ENCODE results near the gene RTL9. TPM values are rescaled to one million over a fixed set of nuclear protein-coding genes. Genes with fewer than 3 reads are reported as not detected.

RTL9 gene
- total and polyA plus RNA-seq, 2 donors (not counting 3 experiments of a cell fraction or from before 2014, with no cell fraction given), result not detected

DNA sequence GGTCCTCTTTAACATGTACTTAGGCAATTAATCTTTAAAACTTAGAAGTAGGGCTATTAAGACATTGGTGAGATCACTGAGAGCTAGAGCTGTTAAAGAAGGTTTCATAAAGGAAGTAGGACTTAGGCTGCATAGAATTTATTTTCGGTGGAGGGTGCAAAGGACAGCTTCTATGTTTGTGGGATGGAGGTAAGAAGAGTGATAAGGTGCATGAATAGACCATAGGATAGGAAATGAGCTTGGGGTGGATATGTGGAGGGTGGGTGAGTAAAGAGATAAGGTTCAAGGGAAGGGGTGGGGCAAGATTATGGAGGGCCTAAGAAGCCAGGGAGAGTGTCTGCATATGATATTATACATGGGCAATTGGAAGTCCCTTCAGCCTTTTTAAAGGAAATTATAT lies 15.9 kb downstream of the RTL9 start:
- Histone ChIP-seq H3K27me3 (ENCODE audit: control insufficient read depth in 2 of 2, insufficient read depth in 2 of 2, low read length in 2 of 2) (no peaks in the 10 kb centered on the region), H3K79me2 (ENCODE audit: control insufficient read depth, insufficient read depth, low read length) (no peaks in the 10 kb centered on the region), H4K20me1 (replicated peaks; ENCODE audit: control insufficient read depth, extremely low read depth, insufficient read depth, low read length) (no peaks in the 10 kb centered on the region), H2AFZ (ENCODE audit: low read depth, low read length) (no peak overlapping the region), H3K27ac (ENCODE audit: insufficient read depth, low read depth, low read length) (no peak overlapping the region), H3K36me3 (ENCODE audit: control insufficient read depth in 2 of 2, extremely low read depth in 1 of 2, insufficient read depth in 2 of 2, low read length in 2 of 2) (no peaks in the 10 kb centered on the region), H3K9ac (replicated peaks; ENCODE audit: extremely low read depth, insufficient read depth, low read length) (no peak overlapping the region), H3K9me3 (replicated peaks; ENCODE audit: control insufficient read depth, insufficient read depth, low read length) (no peaks in the 10 kb centered on the region), H3K4me2 (ENCODE audit: insufficient read depth, low read length) (no peak overlapping the region), H3K9me1 (replicated peaks; ENCODE audit: control insufficient read depth, extremely low read depth, insufficient read depth, low read length) (no peaks in the 10 kb centered on the region), H3K4me1 (ENCODE audit: control insufficient read depth, extremely low read depth, insufficient read depth, low read length) (no peaks in the 10 kb centered on the region), H3K4me3 (replicated peaks in 1 of 3; ENCODE audit: insufficient read depth in 1 of 3, low read depth in 1 of 3, low read length in 3 of 3) (no peak overlapping the region)
- BruUV-seq (replicated peaks), result no TSS peak
- FAIRE-seq (no peak), DNase-seq (ENCODE audit: low read depth, low spot score) (no peak)
- no peak for TF ChIP-seq POLR2AphosphoS5 (IDR thresholded peaks at IDR 0.05; ENCODE audit: insufficient read depth, low read depth, low read length)
- TF ChIP-seq, protein P1, sequence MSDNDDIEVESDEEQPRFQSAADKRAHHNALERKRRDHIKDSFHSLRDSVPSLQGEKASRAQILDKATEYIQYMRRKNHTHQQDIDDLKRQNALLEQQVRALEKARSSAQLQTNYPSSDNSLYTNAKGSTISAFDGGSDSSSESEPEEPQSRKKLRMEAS (IDR thresholded peaks at IDR 0.05; ENCODE audit: insufficient read depth, insufficient read length), result no peak
- no peak for TF ChIP-seq MYC (IDR thresholded peaks at IDR 0.05; ENCODE audit: low read depth, low read length)
- TF ChIP-seq POLR2A (IDR thresholded peaks at IDR 0.05; ENCODE audit: low read depth, low read length), result no peak
- TF ChIP-seq, protein P2, sequence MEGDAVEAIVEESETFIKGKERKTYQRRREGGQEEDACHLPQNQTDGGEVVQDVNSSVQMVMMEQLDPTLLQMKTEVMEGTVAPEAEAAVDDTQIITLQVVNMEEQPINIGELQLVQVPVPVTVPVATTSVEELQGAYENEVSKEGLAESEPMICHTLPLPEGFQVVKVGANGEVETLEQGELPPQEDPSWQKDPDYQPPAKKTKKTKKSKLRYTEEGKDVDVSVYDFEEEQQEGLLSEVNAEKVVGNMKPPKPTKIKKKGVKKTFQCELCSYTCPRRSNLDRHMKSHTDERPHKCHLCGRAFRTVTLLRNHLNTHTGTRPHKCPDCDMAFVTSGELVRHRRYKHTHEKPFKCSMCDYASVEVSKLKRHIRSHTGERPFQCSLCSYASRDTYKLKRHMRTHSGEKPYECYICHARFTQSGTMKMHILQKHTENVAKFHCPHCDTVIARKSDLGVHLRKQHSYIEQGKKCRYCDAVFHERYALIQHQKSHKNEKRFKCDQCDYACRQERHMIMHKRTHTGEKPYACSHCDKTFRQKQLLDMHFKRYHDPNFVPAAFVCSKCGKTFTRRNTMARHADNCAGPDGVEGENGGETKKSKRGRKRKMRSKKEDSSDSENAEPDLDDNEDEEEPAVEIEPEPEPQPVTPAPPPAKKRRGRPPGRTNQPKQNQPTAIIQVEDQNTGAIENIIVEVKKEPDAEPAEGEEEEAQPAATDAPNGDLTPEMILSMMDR (IDR thresholded peaks at IDR 0.05; ENCODE audit: extremely low read depth in 1 of 2, insufficient read depth in 1 of 2, low read depth in 1 of 2, low read length in 2 of 2), result no peak
- no peak for TF ChIP-seq GATA2 (IDR thresholded peaks at IDR 0.05; ENCODE audit: insufficient read depth, insufficient read length, low read depth, low read length)
- TF ChIP-seq EZH2 (IDR thresholded peaks at IDR 0.05; ENCODE audit: borderline replicate concordance, low read depth, low read length, severe bottlenecking), result no peak
- no peak for TF ChIP-seq FOS (IDR thresholded peaks at IDR 0.05; ENCODE audit: borderline replicate concordance, insufficient read depth, low read length)
- TF ChIP-seq JUN (IDR thresholded peaks at IDR 0.05; ENCODE audit: borderline replicate concordance, insufficient read depth, insufficient read length, low read depth), result no peak
- ChIA-PET POLR2A (no interaction called here), CTCF (no interaction called here)
- dilution Hi-C loops (cut with MboI; ENCODE audit: extremely low pct_ligation_motif_present, low sequenced_read_pairs) (no loop called here), intact Hi-C loops (cut with micrococcal nuclease) (no loop called here)
